Gastrocnemius medialis (tissue), 4 donors: ENCODE data around the gene HCFC2.

ENCODE experiments used
- CTCF ChIP-seq, 5 experiments: fragments of 450-650 bp in 3 of 5; fragments of 200-600 bp in 2 of 5; sonication (generic) in 2 of 5; IDR thresholded peaks in 4 of 5; conservative IDR thresholded peaks in 1 of 5; 1 replicate in 4 of 5; 2 replicates in 1 of 5; pipeline ENCODE4 v1.5.1; 2016 to 2019; ENCODE audit warnings: antibody characterized with exemption in 5 of 5, mild to moderate bottlenecking in 3 of 5, moderate library complexity in 3 of 5
- POLR2A ChIP-seq, 2 donors: fragments of 450-650 bp; IDR thresholded peaks; one replicate each; pipeline ENCODE4 v1.6.1; 2017; ENCODE audit warnings: antibody characterized with exemption in 2 of 2, mild to moderate bottlenecking in 2 of 2, moderate library complexity in 2 of 2

- TF ChIP-seq CTCF (IDR thresholded peaks at IDR 0.05 in 4 of 5, conservative IDR thresholded peaks at IDR 0.05 in 1 of 5) (no peak), POLR2A (IDR thresholded peaks at IDR 0.05) (no peak)
Observed at GRCh38 chr12:104090685-104091084, 26.4 kb downstream of the HCFC2 start.
